SK-N-MC (cell line): Measurements from ENCODE around the gene COL13A1.

Experiments used
- DNase-seq: peaks from one replicate; pipeline ENCODE4 v3.0.0-alpha.2; 2011; ENCODE audit warnings: low read depth, low spot score
- H3K27ac ChIP-seq: fragments of 200-600 bp; sonication (generic); 2 replicates; pipeline ENCODE4 v1.5.1; 2016; ENCODE audit warnings: mixed run types
- H3K36me3 ChIP-seq: fragments of 200-600 bp; sonication (generic); 2 replicates; pipeline ENCODE4 v1.6.1; 2017; ENCODE audit warnings: antibody characterized with exemption, low read length, mixed read lengths; ENCODE audit not compliant: insufficient read depth
- H3K4me3 ChIP-seq: fragments of 200-600 bp; sonication (generic); 2 replicates; pipeline ENCODE4 v1.5.1; 2016
- H3K9ac ChIP-seq: fragments of 200-600 bp; sonication (generic); 2 replicates; pipeline ENCODE4 v1.8.0; 2017; ENCODE audit warnings: mixed run types, mixed read lengths; ENCODE audit not compliant: insufficient read length
- H3K9me3 ChIP-seq: fragments of 200-600 bp; sonication (generic); 2 replicates; pipeline ENCODE4 v1.6.1; 2017; ENCODE audit warnings: low read depth, mild to moderate bottlenecking, antibody characterized with exemption, low read length, moderate library complexity, mixed read lengths
- EZH2 ChIP-seq: fragments of 200-600 bp; sonication (generic); IDR thresholded peaks from one replicate; pipeline ENCODE4 v1.6.1; 2017; ENCODE audit warnings: antibody characterized with exemption
- FOXP2 ChIP-seq: optimal IDR thresholded peaks from 2 replicates; pipeline ENCODE3; 2011; ENCODE audit warnings: mild to moderate bottlenecking, moderate library complexity; ENCODE audit not compliant: insufficient read depth; ENCODE audit errors: extremely low read length, control extremely low read depth
- POLR2AphosphoS5 ChIP-seq: IDR thresholded peaks from 2 replicates; pipeline ENCODE4 v1.6.1; 2012; ENCODE audit warnings: mild to moderate bottlenecking, low read depth, low read length, borderline replicate concordance

COL13A1 gene

DNA sequence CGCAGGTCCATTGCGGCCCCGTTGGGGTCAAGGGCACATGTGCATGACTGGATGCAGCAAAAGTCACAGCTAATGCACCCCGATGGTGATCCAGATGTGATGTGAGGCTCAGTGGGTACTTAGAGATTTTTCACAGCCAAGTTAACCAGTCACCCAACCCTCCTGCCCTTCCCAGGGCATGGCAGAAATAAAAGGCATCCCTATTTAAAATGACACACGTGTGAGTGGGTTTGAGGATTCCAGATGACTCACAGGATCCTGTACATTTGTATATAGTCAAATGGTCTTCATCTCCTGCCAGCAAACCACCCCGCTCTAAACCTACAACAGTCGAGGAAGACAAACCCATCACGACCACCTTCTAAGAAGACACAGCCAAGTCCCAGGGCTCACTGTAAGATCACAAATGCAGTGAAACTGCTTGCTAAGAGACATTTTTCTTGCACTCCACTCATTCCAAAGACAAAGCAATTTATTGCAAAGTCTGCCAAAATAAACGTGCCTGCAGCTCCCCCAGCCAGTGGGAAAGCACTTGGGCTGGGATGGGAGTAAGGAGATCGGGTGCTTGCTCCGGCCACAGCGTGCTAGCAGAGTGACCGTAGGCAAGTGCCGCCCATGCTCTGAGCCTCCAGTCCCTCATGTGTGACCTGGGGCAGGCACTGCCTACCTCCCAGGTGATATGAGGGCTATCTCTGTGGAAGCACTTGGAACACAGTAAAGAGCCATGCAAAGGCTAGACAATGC, 164.4 kb downstream of the COL13A1 start:
- H3K36me3 ChIP-seq: no peaks in the 10 kb centered on the region
- DNase-seq: no peak
- H3K4me3 ChIP-seq: no peak overlapping the region
- no peak overlapping the region for H3K9ac ChIP-seq
- H3K9me3 ChIP-seq: no peaks in the 10 kb centered on the region
- H3K27ac ChIP-seq: no peak overlapping the region
- TF ChIP-seq FOXP2 (no peak), POLR2AphosphoS5 (no peak), EZH2 (no peak)

GRCh38 chr10:69968830-69969229, 167.1 kb downstream of the COL13A1 start:
- Histone ChIP-seq H3K4me3 (no peak overlapping the region), H3K36me3 (no peaks in the 10 kb centered on the region), H3K9me3 (no peaks in the 10 kb centered on the region), H3K27ac (no peak overlapping the region), H3K9ac (no peak overlapping the region)
- TF ChIP-seq POLR2AphosphoS5: no peak
- no peak for TF ChIP-seq FOXP2
- TF ChIP-seq EZH2: no peak
- no peak for DNase-seq

DNA sequence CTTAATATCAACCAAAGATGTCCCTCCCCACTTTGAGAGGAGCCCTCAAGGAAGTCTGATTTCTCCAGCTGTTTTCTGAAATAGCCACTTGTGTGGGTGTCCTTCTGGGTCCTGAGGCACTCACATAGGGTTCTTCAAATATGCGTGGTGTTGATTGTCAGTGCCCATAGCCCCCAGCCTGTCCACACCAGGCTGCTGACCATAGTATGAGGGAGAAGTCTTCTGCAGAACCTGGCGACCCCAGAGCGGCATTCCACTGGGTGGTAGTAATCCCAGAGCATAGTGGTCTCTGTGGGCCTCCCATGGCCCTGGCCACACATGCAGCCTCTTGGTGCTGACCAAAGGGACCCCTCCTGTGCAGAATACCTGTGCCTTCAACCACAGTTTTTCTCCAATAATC, 168.3 kb downstream of the COL13A1 start:
- Histone ChIP-seq H3K9me3 (no peaks in the 10 kb centered on the region), H3K9ac (no peak overlapping the region), H3K27ac (no peak overlapping the region), H3K36me3 (no peaks in the 10 kb centered on the region), H3K4me3 (no peak overlapping the region)
- TF ChIP-seq EZH2: no peak
- TF ChIP-seq POLR2AphosphoS5: no peak
- TF ChIP-seq FOXP2: no peak
- no peak for DNase-seq

GRCh38 chr10:69972981-69973397, 171.3 kb downstream of the COL13A1 start:
- no peak overlapping the region for H3K4me3 ChIP-seq
- TF ChIP-seq FOXP2 (no peak), EZH2 (no peak), POLR2AphosphoS5 (no peak)
- H3K36me3 ChIP-seq: no peaks in the 10 kb centered on the region
- no peak overlapping the region for H3K9ac ChIP-seq
- no peak for DNase-seq
- H3K27ac ChIP-seq: no peak overlapping the region
- H3K9me3 ChIP-seq: no peaks in the 10 kb centered on the region

DNA sequence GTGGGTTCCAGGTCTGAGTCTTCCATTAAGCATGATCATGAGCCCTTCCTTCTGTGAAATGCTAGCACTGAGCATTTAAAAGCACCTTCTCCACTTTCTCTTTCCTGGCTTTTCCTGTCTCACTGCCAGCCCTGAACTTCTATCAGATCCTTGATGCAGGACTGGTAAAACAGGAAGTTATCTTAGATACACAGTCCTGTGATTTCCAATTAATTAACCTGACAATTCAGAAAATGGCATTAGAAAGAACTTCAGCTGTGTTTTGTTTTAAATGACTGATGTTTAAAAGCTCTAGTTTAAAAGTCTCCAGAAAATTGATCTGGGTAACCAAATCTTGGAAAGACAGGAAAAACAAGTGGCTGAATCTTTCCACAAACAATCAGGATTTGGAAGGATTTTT, 172.0 kb downstream of the COL13A1 start:
- no peak overlapping the region for H3K9ac ChIP-seq
- H3K9me3 ChIP-seq: no peaks in the 10 kb centered on the region
- DNase-seq: no peak
- H3K36me3 ChIP-seq: no peaks in the 10 kb centered on the region
- TF ChIP-seq POLR2AphosphoS5 (no peak), EZH2 (no peak), FOXP2 (no peak)
- no peak overlapping the region for H3K4me3 ChIP-seq
- no peak overlapping the region for H3K27ac ChIP-seq

DNA sequence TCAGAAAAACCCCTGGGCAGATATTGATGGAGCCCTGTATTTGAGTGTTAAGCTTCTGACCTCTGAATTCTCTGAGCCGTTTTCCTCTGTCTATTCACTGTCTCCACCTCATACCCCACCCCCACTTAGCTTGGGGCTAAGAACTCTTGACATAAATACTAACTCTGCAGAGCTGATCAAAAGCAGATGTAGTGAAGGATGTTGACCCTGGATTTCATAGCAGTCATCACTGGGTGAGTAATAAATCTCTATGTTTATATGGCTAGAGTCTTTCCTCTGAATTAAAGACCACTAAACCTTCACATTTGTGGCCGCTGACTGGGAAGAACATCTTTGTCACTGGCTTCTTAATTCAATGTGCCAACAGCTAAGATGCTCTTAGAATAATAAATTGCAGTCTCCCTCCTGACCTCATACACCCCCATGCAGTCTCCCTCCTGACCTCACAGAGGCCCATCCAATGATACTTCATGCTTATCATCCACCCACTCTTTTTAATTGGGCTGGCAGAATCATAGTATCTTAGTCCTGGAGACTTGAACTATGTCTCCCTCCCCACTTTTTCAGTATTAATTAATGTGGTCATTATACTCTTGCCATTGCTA, 172.9 kb downstream of the COL13A1 start:
- peak; percentile 63 for DNase-seq
- Histone ChIP-seq H3K4me3 (peak overlapping the region; percentile 17), H3K36me3 (no peaks in the 10 kb centered on the region), H3K9me3 (no peaks in the 10 kb centered on the region), H3K9ac (no peak overlapping the region), H3K27ac (no peak overlapping the region)
- no peak for TF ChIP-seq EZH2
- TF ChIP-seq FOXP2: no peak
- peak; percentile 49; the same call in 1 of the 2 replicates for TF ChIP-seq POLR2AphosphoS5

DNA sequence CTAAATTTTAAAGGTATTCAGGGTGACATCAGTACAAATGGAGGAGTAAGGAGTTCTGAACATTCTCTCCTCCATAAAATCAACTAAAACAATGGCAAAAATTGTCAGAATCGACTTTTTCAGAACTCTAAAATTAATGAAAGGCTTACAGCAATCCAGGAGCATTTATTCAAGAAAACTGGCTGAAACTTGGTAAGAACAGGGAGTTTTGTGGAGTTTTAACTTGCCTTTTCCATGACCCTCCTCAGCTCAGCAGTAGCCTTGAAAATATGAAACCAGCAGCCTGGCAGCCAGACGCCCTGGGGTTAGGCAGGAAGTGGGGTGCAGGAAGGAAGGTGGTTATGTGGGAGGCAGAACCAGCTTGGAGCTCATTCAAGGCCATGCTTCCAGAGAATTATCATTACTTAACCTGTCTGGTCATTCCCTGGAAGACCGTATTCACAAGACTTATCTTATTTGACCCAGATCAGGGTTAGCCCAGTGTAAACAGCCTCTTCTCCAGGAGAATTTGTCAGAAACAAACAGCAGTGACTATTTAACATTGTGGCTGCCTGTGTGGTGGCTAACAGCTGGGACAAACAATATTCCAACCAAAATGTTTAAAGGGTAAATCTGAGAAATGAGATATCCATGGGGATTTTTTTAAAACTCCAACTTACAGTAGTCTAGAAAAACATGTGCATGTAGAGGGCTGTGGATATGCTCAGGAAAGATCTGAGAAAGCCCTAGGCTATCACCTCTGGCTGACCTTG, 175.3 kb downstream of the COL13A1 start:
- H3K4me3 ChIP-seq: peak overlapping the region; percentile 48; the same call in 1 of the 2 replicates
- no peak for TF ChIP-seq POLR2AphosphoS5
- TF ChIP-seq FOXP2: no peak
- no peak for TF ChIP-seq EZH2
- H3K36me3 ChIP-seq: no peaks in the 10 kb centered on the region
- DNase-seq: no peak
- peak overlapping the region; percentile 32 for H3K9ac ChIP-seq
- H3K9me3 ChIP-seq: no peaks in the 10 kb centered on the region
- peak overlapping the region; percentile 21 for H3K27ac ChIP-seq

GRCh38 chr10:69979174-69979573, 177.5 kb downstream of the COL13A1 start:
- TF ChIP-seq POLR2AphosphoS5 (no peak), FOXP2 (no peak), EZH2 (no peak)
- Histone ChIP-seq H3K9me3 (no peaks in the 10 kb centered on the region), H3K9ac (no peak overlapping the region), H3K27ac (no peak overlapping the region), H3K4me3 (no peak overlapping the region), H3K36me3 (no peaks in the 10 kb centered on the region)
- DNase-seq: no peak
